Measurements from ENCODE around the gene AMBP. TPM values are rescaled to one million over a fixed set of nuclear protein-coding genes. Genes with fewer than 3 reads are reported as not detected.

AMBP gene
- total RNA-seq, 1 donor from 2014 or later, result not detected

DNA sequence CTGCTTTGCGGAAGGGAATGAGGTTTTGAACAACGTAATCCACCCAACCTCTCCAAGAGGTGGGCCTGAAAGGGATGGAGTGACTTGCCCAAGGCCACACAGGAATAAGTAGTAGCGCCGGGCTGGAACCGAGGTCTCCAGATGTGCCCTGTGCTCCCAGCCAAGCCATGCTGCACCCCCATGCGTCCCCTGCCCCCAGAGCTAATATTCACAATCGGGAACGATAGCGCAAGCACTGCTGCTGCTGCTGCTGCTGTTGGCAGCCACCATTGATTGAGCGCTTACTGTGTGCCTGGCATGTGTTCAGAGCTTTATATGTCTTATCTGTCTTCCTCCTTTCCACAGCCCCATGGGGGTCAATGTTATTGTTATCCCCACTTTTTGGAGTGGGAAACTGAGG is 43.9 kb downstream of the AMBP start:
- no peak for DNase-seq (ENCODE audit: low spot score)
- no peaks in the 10 kb centered on the region for H3K9me3 Mint-ChIP-seq (ENCODE audit: low read depth)
- H3K27ac Mint-ChIP-seq (ENCODE audit: unreplicated experiment), result no peak overlapping the region
- no peak overlapping the region for H3K4me3 Mint-ChIP-seq (ENCODE audit: unreplicated experiment)
- peaks cover 29% of the 10 kb centered on the region for H3K36me3 Mint-ChIP-seq (ENCODE audit: low read depth)
- TF ChIP-seq, protein P1, sequence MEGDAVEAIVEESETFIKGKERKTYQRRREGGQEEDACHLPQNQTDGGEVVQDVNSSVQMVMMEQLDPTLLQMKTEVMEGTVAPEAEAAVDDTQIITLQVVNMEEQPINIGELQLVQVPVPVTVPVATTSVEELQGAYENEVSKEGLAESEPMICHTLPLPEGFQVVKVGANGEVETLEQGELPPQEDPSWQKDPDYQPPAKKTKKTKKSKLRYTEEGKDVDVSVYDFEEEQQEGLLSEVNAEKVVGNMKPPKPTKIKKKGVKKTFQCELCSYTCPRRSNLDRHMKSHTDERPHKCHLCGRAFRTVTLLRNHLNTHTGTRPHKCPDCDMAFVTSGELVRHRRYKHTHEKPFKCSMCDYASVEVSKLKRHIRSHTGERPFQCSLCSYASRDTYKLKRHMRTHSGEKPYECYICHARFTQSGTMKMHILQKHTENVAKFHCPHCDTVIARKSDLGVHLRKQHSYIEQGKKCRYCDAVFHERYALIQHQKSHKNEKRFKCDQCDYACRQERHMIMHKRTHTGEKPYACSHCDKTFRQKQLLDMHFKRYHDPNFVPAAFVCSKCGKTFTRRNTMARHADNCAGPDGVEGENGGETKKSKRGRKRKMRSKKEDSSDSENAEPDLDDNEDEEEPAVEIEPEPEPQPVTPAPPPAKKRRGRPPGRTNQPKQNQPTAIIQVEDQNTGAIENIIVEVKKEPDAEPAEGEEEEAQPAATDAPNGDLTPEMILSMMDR (IDR thresholded peaks at IDR 0.05), result no peak
- H3K4me1 Mint-ChIP-seq (ENCODE audit: low read depth), result no peaks in the 10 kb centered on the region
- H3K27me3 Mint-ChIP-seq (ENCODE audit: low read depth), result no peaks in the 10 kb centered on the region

DNA sequence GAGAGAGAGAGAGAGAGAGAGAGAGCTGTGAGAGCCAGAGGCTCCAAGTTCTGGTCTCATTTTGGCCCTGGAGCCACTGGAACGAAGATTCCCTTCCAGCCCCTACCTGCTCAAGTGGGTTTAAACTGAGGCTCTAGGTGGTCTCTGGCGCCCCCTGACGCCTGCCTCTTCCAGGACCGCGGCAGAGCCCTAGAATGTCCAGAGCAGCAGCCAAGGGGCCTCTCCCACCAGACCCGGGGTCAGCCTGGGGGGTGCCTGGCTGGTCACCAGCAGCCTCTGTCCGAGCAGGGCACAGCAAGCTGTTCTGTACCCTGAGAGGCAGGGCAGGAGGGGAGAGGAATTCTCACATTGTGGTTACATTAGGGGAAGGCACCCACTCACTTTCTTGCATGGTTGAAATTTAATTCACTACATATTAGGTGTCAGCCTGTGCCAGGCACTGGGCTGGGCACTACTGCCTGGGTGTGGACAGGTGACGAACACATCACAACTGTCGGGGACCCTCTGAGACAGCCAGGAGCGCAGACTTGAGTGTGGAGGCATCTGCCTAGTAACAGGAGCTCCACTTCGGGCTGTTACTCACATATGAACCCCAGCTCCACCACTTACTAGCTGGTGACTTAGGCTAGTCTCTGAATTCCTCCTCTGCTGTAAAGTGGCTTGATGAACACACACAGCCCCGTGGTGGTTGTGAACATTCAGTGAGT is 44.5 kb downstream of the AMBP start:
- H3K4me3 Mint-ChIP-seq (ENCODE audit: unreplicated experiment), result no peak overlapping the region
- DNase-seq (ENCODE audit: low spot score), result no peak
- TF ChIP-seq, protein P1 (IDR thresholded peaks at IDR 0.05), result peak; percentile 78
- H3K9me3 Mint-ChIP-seq (ENCODE audit: low read depth), result no peaks in the 10 kb centered on the region
- H3K27ac Mint-ChIP-seq (ENCODE audit: unreplicated experiment), result no peak overlapping the region
- H3K36me3 Mint-ChIP-seq (ENCODE audit: low read depth), result peaks cover 33% of the 10 kb centered on the region
- H3K4me1 Mint-ChIP-seq (ENCODE audit: low read depth), result no peaks in the 10 kb centered on the region
- no peaks in the 10 kb centered on the region for H3K27me3 Mint-ChIP-seq (ENCODE audit: low read depth)

DNA sequence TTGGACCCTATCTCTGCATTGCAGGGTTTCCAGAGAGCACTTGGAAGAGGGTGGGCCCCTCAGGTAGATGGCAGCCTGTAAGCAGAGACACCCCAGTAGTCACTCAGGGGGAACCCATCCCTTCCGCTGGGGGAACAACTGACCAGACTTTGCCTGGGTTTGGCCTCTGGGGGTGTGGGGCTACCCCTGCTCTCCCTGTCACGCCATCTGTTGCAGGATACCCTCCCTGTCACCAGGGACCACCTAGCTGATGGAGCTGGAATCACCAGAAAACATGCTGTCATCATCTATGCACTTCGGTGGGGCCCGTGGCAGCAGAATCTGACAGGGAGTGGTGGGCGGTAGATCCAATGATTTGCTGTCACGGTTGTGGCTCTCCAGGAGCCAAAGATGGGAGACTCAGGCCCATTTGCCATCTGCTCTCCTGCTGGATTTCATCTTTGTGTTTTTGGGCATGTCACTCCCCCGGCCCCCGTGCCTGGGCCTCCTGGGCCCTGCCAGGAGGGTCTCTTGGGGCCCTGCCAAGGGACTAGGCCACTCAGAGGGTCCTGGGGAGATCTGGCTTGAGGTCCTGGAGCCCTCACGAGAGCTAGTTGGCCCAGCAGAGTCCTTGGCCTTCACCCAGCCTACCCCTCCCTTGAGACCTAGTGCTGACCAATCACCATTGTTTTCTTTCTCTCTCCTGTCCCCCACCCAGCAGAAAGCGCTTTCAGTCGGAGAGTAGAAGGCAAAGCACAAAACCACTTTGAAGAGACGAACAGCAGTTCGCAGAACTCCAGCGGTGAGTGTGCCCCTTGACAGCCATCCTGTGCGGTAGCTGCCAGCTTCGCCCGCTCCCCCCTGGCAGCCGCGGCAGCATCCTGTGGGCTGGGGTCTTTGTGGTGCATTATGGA is 45.9 kb downstream of the AMBP start:
- TF ChIP-seq, protein P1 (IDR thresholded peaks at IDR 0.05), result no peak
- no peaks in the 10 kb centered on the region for H3K9me3 Mint-ChIP-seq (ENCODE audit: low read depth)
- no peaks in the 10 kb centered on the region for H3K27me3 Mint-ChIP-seq (ENCODE audit: low read depth)
- H3K27ac Mint-ChIP-seq (ENCODE audit: unreplicated experiment), result no peak overlapping the region
- no peak overlapping the region for H3K4me3 Mint-ChIP-seq (ENCODE audit: unreplicated experiment)
- peaks cover 31% of the 10 kb centered on the region for H3K36me3 Mint-ChIP-seq (ENCODE audit: low read depth)
- DNase-seq (ENCODE audit: low spot score), result no peak
- H3K4me1 Mint-ChIP-seq (ENCODE audit: low read depth), result no peaks in the 10 kb centered on the region

DNA sequence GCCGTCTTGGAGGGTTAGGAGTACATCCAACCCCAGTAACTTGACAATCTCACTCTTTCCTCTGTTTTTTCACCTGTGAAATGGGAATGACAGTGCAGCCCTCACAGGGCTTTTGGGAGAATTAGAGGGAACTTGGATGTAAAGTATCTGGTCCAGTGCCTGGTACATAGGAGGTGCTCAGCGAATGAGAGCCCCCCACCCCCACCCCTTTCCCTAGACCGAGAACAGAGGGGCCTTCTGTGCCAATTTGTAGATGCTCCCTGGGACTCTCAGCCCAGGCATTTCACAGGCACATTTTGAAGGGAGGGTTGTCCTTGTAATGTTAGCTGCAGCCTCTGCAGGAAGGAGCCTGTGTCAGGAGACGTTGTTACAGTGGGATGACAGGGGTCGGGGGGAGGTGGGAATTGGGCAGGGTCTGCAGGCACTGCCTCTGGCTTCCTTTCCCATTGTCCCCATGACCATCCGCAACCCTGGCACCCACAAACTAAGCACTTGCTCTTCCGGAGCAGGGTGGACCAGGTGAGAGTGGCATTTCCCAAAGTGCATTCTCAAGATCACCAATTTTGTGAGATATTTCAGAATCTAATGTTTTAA is 47.0 kb downstream of the AMBP start:
- Mint-ChIP-seq H3K27me3 (ENCODE audit: low read depth) (no peaks in the 10 kb centered on the region), H3K4me1 (ENCODE audit: low read depth) (no peaks in the 10 kb centered on the region), H3K36me3 (ENCODE audit: low read depth) (peaks cover 21% of the 10 kb centered on the region), H3K27ac (ENCODE audit: unreplicated experiment) (no peak overlapping the region), H3K4me3 (ENCODE audit: unreplicated experiment) (no peak overlapping the region), H3K9me3 (ENCODE audit: low read depth) (no peaks in the 10 kb centered on the region)
- DNase-seq (ENCODE audit: low spot score), result no peak
- TF ChIP-seq, protein P1 (IDR thresholded peaks at IDR 0.05), result no peak

DNA sequence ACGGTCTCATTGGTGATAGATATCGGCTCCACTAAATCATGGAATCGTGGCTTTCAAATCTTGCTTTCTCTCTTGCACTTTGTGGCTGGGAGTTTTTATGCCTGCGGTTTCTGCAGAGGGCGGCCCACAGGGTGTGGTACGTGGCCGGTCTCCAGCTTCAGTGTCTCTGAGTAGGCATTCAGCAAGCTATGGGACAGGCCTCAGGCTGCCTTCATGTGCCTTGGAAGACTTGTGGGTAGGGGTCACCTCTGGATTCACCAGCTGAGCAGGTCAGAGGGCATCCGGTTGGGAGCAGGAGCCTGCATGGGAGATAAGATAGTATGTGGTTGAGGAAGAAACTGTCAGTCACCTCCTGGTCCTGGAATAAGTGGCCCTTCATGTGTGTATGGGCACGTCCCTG is 47.7 kb downstream of the AMBP start:
- no peaks in the 10 kb centered on the region for H3K9me3 Mint-ChIP-seq (ENCODE audit: low read depth)
- no peak for DNase-seq (ENCODE audit: low spot score)
- H3K4me1 Mint-ChIP-seq (ENCODE audit: low read depth), result peaks cover under 1% of the 10 kb centered on the region
- no peaks in the 10 kb centered on the region for H3K27me3 Mint-ChIP-seq (ENCODE audit: low read depth)
- H3K4me3 Mint-ChIP-seq (ENCODE audit: unreplicated experiment), result no peak overlapping the region
- peaks cover 19% of the 10 kb centered on the region for H3K36me3 Mint-ChIP-seq (ENCODE audit: low read depth)
- no peak overlapping the region for H3K27ac Mint-ChIP-seq (ENCODE audit: unreplicated experiment)
- TF ChIP-seq, protein P1 (IDR thresholded peaks at IDR 0.05), result no peak
